ENCODE measurements around the gene MLLT1.

MLLT1 gene

GRCh38 chr19:6218491-6219146 is 61.2 kb downstream of the MLLT1 start:
- no peak overlapping the region for H3K4me2 ChIP-seq (ENCODE audit: insufficient read depth, low read length, poor library complexity, severe bottlenecking)
- DNase-seq (ENCODE audit: low spot score), result peak; percentile 88
- no peak overlapping the region for H3K14ac ChIP-seq (ENCODE audit: low read length)
- H3K79me1 ChIP-seq (ENCODE audit: low read depth, low read length), result peaks cover 34% of the 10 kb centered on the region
- no CpG with 5 or more reads among the region's 18 CpGs for WGBS, 2 donors (ENCODE audit: extremely low coverage in 2 of 2, insufficient read length in 2 of 2, insufficient replicate concordance in 1 of 2)
- peak overlapping the region; percentile 78 for H2BK120ac ChIP-seq (ENCODE audit: low read depth, low read length)
- H2BK12ac ChIP-seq (ENCODE audit: low read length), result peak overlapping the region; percentile 82
- H4K8ac ChIP-seq (ENCODE audit: low read depth, low read length), result no peak overlapping the region
- H2AFZ ChIP-seq (ENCODE audit: low read length), result no peak overlapping the region
- H3K18ac ChIP-seq (ENCODE audit: low read length), result peak overlapping the region; percentile 99
- peak overlapping the region; percentile 99 for H2BK15ac ChIP-seq (ENCODE audit: low read length)
- peak overlapping the region; percentile 99 for H2AK5ac ChIP-seq (ENCODE audit: low read depth, low read length)
- peak overlapping the region; percentile 99 for H3K27ac ChIP-seq (replicated peaks; ENCODE audit: low read length)
- H2BK5ac ChIP-seq (ENCODE audit: low read length), result peak overlapping the region; percentile 100
- H3K36me3 ChIP-seq (replicated peaks in 1 of 2; ENCODE audit: control insufficient read depth in 2 of 2, insufficient read depth in 2 of 2, low read length in 2 of 2), result peaks cover 20 to 65% of the 10 kb centered on the region in 2 donors
- peaks cover 27% of the 10 kb centered on the region in 2 donors for H3K4me1 ChIP-seq (ENCODE audit: control insufficient read depth in 2 of 2, insufficient read depth in 1 of 2, low read depth in 1 of 2, low read length in 2 of 2)
- H4K91ac ChIP-seq (ENCODE audit: low read depth, low read length, poor library complexity), result peak overlapping the region; percentile 93
- H3K27me3 ChIP-seq (ENCODE audit: control insufficient read depth in 3 of 3, insufficient read depth in 3 of 3, low read depth in 1 of 3, low read length in 3 of 3), result no peaks in the 10 kb centered on the region
- peak overlapping the region; percentile 65 for H3K23ac ChIP-seq (ENCODE audit: low read depth, low read length, poor library complexity)
- H3K9me3 ChIP-seq (replicated peaks in 1 of 2; ENCODE audit: control insufficient read depth in 2 of 2, insufficient read depth in 1 of 2, low read depth in 1 of 2, low read length in 2 of 2), result no peaks in the 10 kb centered on the region
- peak overlapping the region; percentile 95 for H3K4ac ChIP-seq (ENCODE audit: low read length)
- H3K4me3 ChIP-seq (ENCODE audit: low read length in 2 of 2), result no peak overlapping the region
- H3K9ac ChIP-seq (ENCODE audit: low read depth, low read length, poor library complexity), result peak overlapping the region; percentile 7

GRCh38 chr19:6217752-6218334 is 61.9 kb downstream of the MLLT1 start:
- Histone ChIP-seq H3K36me3 (replicated peaks in 1 of 2; ENCODE audit: control insufficient read depth in 2 of 2, insufficient read depth in 2 of 2, low read length in 2 of 2) (peaks cover 21 to 67% of the 10 kb centered on the region in 2 donors), H3K79me1 (ENCODE audit: low read depth, low read length) (peaks cover 29% of the 10 kb centered on the region), H2BK5ac (ENCODE audit: low read length) (peak overlapping the region; percentile 100), H2BK120ac (ENCODE audit: low read depth, low read length) (peak overlapping the region; percentile 78), H4K91ac (ENCODE audit: low read depth, low read length, poor library complexity) (peak overlapping the region; percentile 93), H3K27ac (replicated peaks; ENCODE audit: low read length) (peak overlapping the region; percentile 99), H2BK15ac (ENCODE audit: low read length) (peak overlapping the region; percentile 99), H3K4me1 (ENCODE audit: control insufficient read depth in 2 of 2, insufficient read depth in 1 of 2, low read depth in 1 of 2, low read length in 2 of 2) (peaks cover 27% of the 10 kb centered on the region in 2 donors), H3K4me3 (ENCODE audit: low read length in 2 of 2) (no peak overlapping the region), H4K8ac (ENCODE audit: low read depth, low read length) (peak overlapping the region; percentile 99), H3K4ac (ENCODE audit: low read length) (peak overlapping the region; percentile 95), H3K27me3 (ENCODE audit: control insufficient read depth in 3 of 3, insufficient read depth in 3 of 3, low read depth in 1 of 3, low read length in 3 of 3) (no peaks in the 10 kb centered on the region), H3K9ac (ENCODE audit: low read depth, low read length, poor library complexity) (peak overlapping the region; percentile 88), H2BK12ac (ENCODE audit: low read length) (peak overlapping the region; percentile 99), H3K23ac (ENCODE audit: low read depth, low read length, poor library complexity) (peak overlapping the region; percentile 12), H2AK5ac (ENCODE audit: low read depth, low read length) (peak overlapping the region; percentile 99), H2AFZ (ENCODE audit: low read length) (no peak overlapping the region), H3K18ac (ENCODE audit: low read length) (peak overlapping the region; percentile 99), H3K4me2 (ENCODE audit: insufficient read depth, low read length, poor library complexity, severe bottlenecking) (no peak overlapping the region), H3K14ac (ENCODE audit: low read length) (peak overlapping the region; percentile 94), H3K9me3 (replicated peaks in 1 of 2; ENCODE audit: control insufficient read depth in 2 of 2, insufficient read depth in 1 of 2, low read depth in 1 of 2, low read length in 2 of 2) (no peaks in the 10 kb centered on the region)
- DNase-seq (ENCODE audit: low spot score), result no peak
- no CpG with 5 or more reads among the region's 17 CpGs for WGBS, 2 donors (ENCODE audit: extremely low coverage in 2 of 2, insufficient read length in 2 of 2, insufficient replicate concordance in 1 of 2)

- no CpG with 5 or more reads among the region's 21 CpGs for WGBS, 2 donors (ENCODE audit: extremely low coverage in 2 of 2, insufficient read length in 2 of 2, insufficient replicate concordance in 1 of 2)
These were observed 62.6 kb downstream of the MLLT1 start for GRCh38 chr19:6216996-6217751.

More at GRCh38 chr19:6216996-6217751, 62.6 kb downstream of the MLLT1 start:
- Histone ChIP-seq H2AK5ac (ENCODE audit: low read depth, low read length) (peak overlapping the region; percentile 100), H3K36me3 (replicated peaks in 1 of 2; ENCODE audit: control insufficient read depth in 2 of 2, insufficient read depth in 2 of 2, low read length in 2 of 2) (peaks cover 20 to 70% of the 10 kb centered on the region in 2 donors), H3K14ac (ENCODE audit: low read length) (peak overlapping the region; percentile 94), H3K79me1 (ENCODE audit: low read depth, low read length) (peaks cover 32% of the 10 kb centered on the region), H3K27ac (replicated peaks; ENCODE audit: low read length) (peak overlapping the region; percentile 99), H3K9me3 (replicated peaks in 1 of 2; ENCODE audit: control insufficient read depth in 2 of 2, insufficient read depth in 1 of 2, low read depth in 1 of 2, low read length in 2 of 2) (no peaks in the 10 kb centered on the region), H2BK12ac (ENCODE audit: low read length) (peak overlapping the region; percentile 99), H3K18ac (ENCODE audit: low read length) (peak overlapping the region; percentile 99), H2BK5ac (ENCODE audit: low read length) (peak overlapping the region; percentile 100), H2BK15ac (ENCODE audit: low read length) (peak overlapping the region; percentile 99), H3K23ac (ENCODE audit: low read depth, low read length, poor library complexity) (peak overlapping the region; percentile 5), H3K4ac (ENCODE audit: low read length) (peak overlapping the region; percentile 95), H3K4me2 (ENCODE audit: insufficient read depth, low read length, poor library complexity, severe bottlenecking) (peak overlapping the region; percentile 57), H4K91ac (ENCODE audit: low read depth, low read length, poor library complexity) (peak overlapping the region; percentile 95), H2AFZ (ENCODE audit: low read length) (peak overlapping the region; percentile 56), H2BK120ac (ENCODE audit: low read depth, low read length) (peak overlapping the region; percentile 78), H3K27me3 (ENCODE audit: control insufficient read depth in 3 of 3, insufficient read depth in 3 of 3, low read depth in 1 of 3, low read length in 3 of 3) (no peaks in the 10 kb centered on the region), H3K9ac (ENCODE audit: low read depth, low read length, poor library complexity) (peak overlapping the region; percentile 88), H4K8ac (ENCODE audit: low read depth, low read length) (peak overlapping the region; percentile 99), H3K4me1 (ENCODE audit: control insufficient read depth in 2 of 2, insufficient read depth in 1 of 2, low read depth in 1 of 2, low read length in 2 of 2) (peaks cover 27% of the 10 kb centered on the region in 2 donors), H3K4me3 (ENCODE audit: low read length in 2 of 2) (peak overlapping the region; percentile 44 to 71)
- peak; percentile 92 for DNase-seq (ENCODE audit: low spot score)
